SK-N-SH treated with all-trans-retinoic acid at 6 μM for 48 hours (cell line): Measurements from ENCODE around the gene COL4A1.

Experiments
- ATAC-seq: fragments of 200-7000 bp; cut with Tn5 transposase; 3 replicates; pipeline ENCODE4 v1.9.1; 2020; ENCODE audit warnings: mild to moderate bottlenecking, moderate library complexity
- ARNTL ChIP-seq: fragments of 450-650 bp; formaldehyde crosslinking; IDR thresholded peaks from 2 replicates; pipeline ENCODE4 v1.5.0; 2020; ENCODE audit warnings: low read depth, mild to moderate bottlenecking, moderate library complexity, borderline replicate concordance
- BACH2 ChIP-seq: fragments of 250-450 bp; sonication (Bioruptor Pico); IDR thresholded peaks from 2 replicates; pipeline ENCODE4 v1.9.0; 2021; ENCODE audit warnings: mild to moderate bottlenecking, borderline replicate concordance
- CREB5 ChIP-seq: fragments of 250-450 bp; sonication (Bioruptor Pico); IDR thresholded peaks from 2 replicates; pipeline ENCODE4 v1.5.1; 2020; ENCODE audit warnings: low read depth, mild to moderate bottlenecking, moderate library complexity
- CSDC2 ChIP-seq: fragments of 250-450 bp; sonication (Bioruptor Pico); IDR thresholded peaks from 2 replicates; pipeline ENCODE4 v1.5.0; 2020; ENCODE audit warnings: mild to moderate bottlenecking, moderate library complexity
- CSRNP3 ChIP-seq: fragments of 250-450 bp; sonication (Bioruptor Pico); IDR thresholded peaks from 2 replicates; pipeline ENCODE4 v1.5.1; 2021; ENCODE audit warnings: mild to moderate bottlenecking, moderate library complexity
- ESRRG ChIP-seq: fragments of 250-450 bp; sonication (Bioruptor Pico); IDR thresholded peaks from 2 replicates; pipeline ENCODE4 v1.6.1; 2021; ENCODE audit warnings: mild to moderate bottlenecking
- GLIS3 ChIP-seq: fragments of 250-450 bp; sonication (Bioruptor Pico); IDR thresholded peaks from 2 replicates; pipeline ENCODE4 v1.5.0; 2020; ENCODE audit warnings: mild to moderate bottlenecking, moderate library complexity
- ISL1 ChIP-seq: fragments of 250-450 bp; sonication (Bioruptor Pico); IDR thresholded peaks from 2 replicates; pipeline ENCODE4 v2.1.2; 2022; ENCODE audit warnings: mild to moderate bottlenecking, moderate library complexity
- POU6F1 ChIP-seq: fragments of 250-450 bp; sonication (Bioruptor Pico); IDR thresholded peaks from 2 replicates; pipeline ENCODE4 v1.8.0; 2021; ENCODE audit warnings: low read depth, mild to moderate bottlenecking, moderate library complexity, borderline replicate concordance
- PPARA ChIP-seq: fragments of 250-450 bp; sonication (Bioruptor Pico); IDR thresholded peaks from 2 replicates; pipeline ENCODE4 v1.5.0; 2020; ENCODE audit warnings: mild to moderate bottlenecking, borderline replicate concordance
- RARB ChIP-seq: fragments of 250-450 bp; sonication (Bioruptor Pico); IDR thresholded peaks from 2 replicates; pipeline ENCODE4 v1.8.0; 2021; ENCODE audit warnings: mild to moderate bottlenecking, moderate library complexity
- SNAI2 ChIP-seq: fragments of 250-450 bp; sonication (Bioruptor Pico); IDR thresholded peaks from 2 replicates; pipeline ENCODE4 v1.5.0; 2020; ENCODE audit warnings: mild to moderate bottlenecking, moderate library complexity
- TCF4 ChIP-seq: fragments of 250-450 bp; sonication (Bioruptor Pico); IDR thresholded peaks from 2 replicates; pipeline ENCODE4 v1.8.0; 2021; ENCODE audit warnings: mild to moderate bottlenecking, moderate library complexity, borderline replicate concordance
- TOX ChIP-seq: fragments of 250-450 bp; sonication (Bioruptor Pico); IDR thresholded peaks from 2 replicates; pipeline ENCODE4 v1.8.0; 2021; ENCODE audit warnings: mild to moderate bottlenecking, moderate library complexity, borderline replicate concordance
- TSHZ2 ChIP-seq: fragments of 250-450 bp; sonication (Bioruptor Pico); IDR thresholded peaks from 2 replicates; pipeline ENCODE4 v1.5.0; 2020; ENCODE audit warnings: mild to moderate bottlenecking, moderate library complexity
- ZC3H10 ChIP-seq: fragments of 250-450 bp; sonication (Bioruptor Pico); IDR thresholded peaks from 2 replicates; pipeline ENCODE4 v1.5.1; 2021; ENCODE audit warnings: mild to moderate bottlenecking, moderate library complexity
- ZFP3 ChIP-seq: fragments of 250-450 bp; sonication (Bioruptor Pico); IDR thresholded peaks from 2 replicates; pipeline ENCODE4 v1.5.0; 2020; ENCODE audit warnings: mild to moderate bottlenecking, moderate library complexity
- ZFP30 ChIP-seq: fragments of 450-650 bp; formaldehyde crosslinking; IDR thresholded peaks from 2 replicates; pipeline ENCODE4 v1.5.0; 2022; ENCODE audit warnings: mild to moderate bottlenecking, moderate library complexity
- ZNF565 ChIP-seq: fragments of 450-650 bp; formaldehyde crosslinking; conservative IDR thresholded peaks from 2 replicates; pipeline ENCODE4 v1.5.0; 2020; ENCODE audit warnings: low read depth, mild to moderate bottlenecking, moderate library complexity
- ZNF70 ChIP-seq: fragments of 450-650 bp; formaldehyde crosslinking; IDR thresholded peaks from 2 replicates; pipeline ENCODE4 v1.5.0; 2020; ENCODE audit warnings: mild to moderate bottlenecking, moderate library complexity

The COL4A1 gene

GRCh38 chr13:110305001-110305400 is 2.0 kb downstream of the COL4A1 start:
- ATAC-seq = no peak
- TF ChIP-seq ZFP3 (CRISPR knock-in tag) (no peak), TSHZ2 (no peak), ESRRG (no peak), ZNF565 (CRISPR knock-in tag) (no peak), ZFP30 (CRISPR knock-in tag) (no peak), CSDC2 (CRISPR knock-in tag) (no peak), ARNTL (CRISPR knock-in tag) (no peak), SNAI2 (CRISPR knock-in tag) (no peak), CREB5 (CRISPR knock-in tag) (no peak), ZC3H10 (CRISPR knock-in tag) (no peak), TCF4 (CRISPR knock-in tag) (no peak), TOX (CRISPR knock-in tag) (no peak), CSRNP3 (no peak), POU6F1 (CRISPR knock-in tag) (no peak)

- no peak for TF ChIP-seq ZNF565 (CRISPR knock-in tag)
- no peak for TF ChIP-seq ESRRG
- TF ChIP-seq ZFP3 (CRISPR knock-in tag) = no peak
- no peak for TF ChIP-seq TCF4 (CRISPR knock-in tag)
- no peak for TF ChIP-seq ZC3H10 (CRISPR knock-in tag)
- TF ChIP-seq PPARA (CRISPR knock-in tag) = no peak
- TF ChIP-seq ISL1 (CRISPR knock-in tag) = no peak
- TF ChIP-seq ZFP30 (CRISPR knock-in tag) = no peak
- no peak for TF ChIP-seq RARB (CRISPR knock-in tag)
- TF ChIP-seq BACH2 (CRISPR knock-in tag) = no peak
Measured at GRCh38 chr13:110304256-110304655, 2.7 kb downstream of the COL4A1 start.

GRCh38 chr13:110303644-110304043 is 3.3 kb downstream of the COL4A1 start:
- TF ChIP-seq SNAI2 (CRISPR knock-in tag) (no peak), ZNF70 (CRISPR knock-in tag) (no peak)
- ATAC-seq = no peak

More at GRCh38 chr13:110304256-110304655, 2.7 kb downstream of the COL4A1 start:
- no peak for ATAC-seq

GRCh38 chr13:110302997-110303396 is 4.0 kb downstream of the COL4A1 start:
- no peak for ATAC-seq
- no peak for TF ChIP-seq GLIS3
- TF ChIP-seq TSHZ2 = no peak
- TF ChIP-seq, all 23 proteins: peak for 0
